OCI-LY3 (cell line): Measurements from ENCODE around the gene ACSL3.

ENCODE experiments used
- H2AFZ ChIP-seq: fragments of 200-600, 300-600 bp; shearing (Covaris generic); 2 replicates; pipeline ENCODE4 v1.6.0; 2014; ENCODE audit warnings: antibody characterized with exemption, low read depth, low read length
- H3K27ac ChIP-seq: fragments of 200-600, 300-600 bp; sonication (generic); 2 replicates; pipeline ENCODE4 v1.5.1; 2014; ENCODE audit warnings: mild to moderate bottlenecking, low read length, moderate library complexity, mixed read lengths
- H3K27me3 ChIP-seq: fragments of 200-600, 300-600 bp; sonication (generic); 2 replicates; pipeline ENCODE4 v1.6.1; 2014; ENCODE audit warnings: low read depth, low read length, mixed read lengths
- H3K36me3 ChIP-seq: fragments of 200-600, 300-600 bp; sonication (generic); replicated peaks from 2 replicates; pipeline ENCODE3; 2014; ENCODE audit warnings: low read depth, low read length, mixed read lengths
- H3K4me1 ChIP-seq: fragments of 300-600, 200-600 bp; sonication (generic); 2 replicates; pipeline ENCODE4 v1.6.1; 2014; ENCODE audit warnings: low read length, mixed read lengths
- H3K4me2 ChIP-seq: fragments of 200-600, 300-600 bp; sonication (generic); 2 replicates; pipeline ENCODE4 v1.6.1; 2014; ENCODE audit warnings: low read length, mixed read lengths
- H3K4me3 ChIP-seq: fragments of 300-600, 200-600 bp; sonication (generic); 2 replicates; pipeline ENCODE4 v1.5.1; 2014; ENCODE audit warnings: antibody characterized with exemption, mild to moderate bottlenecking, low read length, moderate library complexity
- H3K79me2 ChIP-seq: fragments of 300-600, 200-600 bp; shearing (Covaris generic); 2 replicates; pipeline ENCODE4 v1.6.1; 2014; ENCODE audit warnings: mild to moderate bottlenecking, low read length, mixed read lengths
- H3K9ac ChIP-seq: fragments of 300-600, 200-600 bp; shearing (Covaris generic); 2 replicates; pipeline ENCODE4 v1.6.0; 2014; ENCODE audit warnings: mild to moderate bottlenecking, low read length, moderate library complexity
- H3K9me3 ChIP-seq: fragments of 200-600, 300-600 bp; shearing (Covaris generic); 2 replicates; pipeline ENCODE4 v1.6.1; 2014; ENCODE audit warnings: low read length, mixed read lengths; ENCODE audit not compliant: insufficient read depth
- H4K20me1 ChIP-seq: fragments of 200-600, 300-600 bp; sonication (generic); 2 replicates; pipeline ENCODE4 v1.6.1; 2016; ENCODE audit warnings: low read length, mixed read lengths; ENCODE audit not compliant: insufficient read depth
- CTCF ChIP-seq: fragments of 200-600, 300-600 bp; sonication (generic); IDR thresholded peaks from 2 replicates; pipeline ENCODE4 v1.5.1; 2014; ENCODE audit warnings: antibody characterized with exemption, low read length, low read depth
- EZH2phosphoT487 ChIP-seq: fragments of 200-600 bp; shearing (Covaris generic); IDR thresholded peaks from 2 replicates; pipeline ENCODE4 v1.6.1; 2018; ENCODE audit warnings: antibody characterized with exemption, mixed run types, low read depth

The ACSL3 gene

GRCh38 chr2:222893716-222894115 is 32.9 kb downstream of the ACSL3 start:
- Histone ChIP-seq H3K4me1 (peaks cover 11% of the 10 kb centered on the region), H3K27ac (no peak overlapping the region), H3K9ac (no peak overlapping the region), H3K4me3 (no peak overlapping the region), H3K79me2 (peaks cover 54% of the 10 kb centered on the region), H3K27me3 (no peaks in the 10 kb centered on the region), H4K20me1 (peaks cover 33% of the 10 kb centered on the region), H2AFZ (no peak overlapping the region), H3K9me3 (no peaks in the 10 kb centered on the region), H3K4me2 (no peak overlapping the region), H3K36me3 (no peaks in the 10 kb centered on the region)
- TF ChIP-seq EZH2phosphoT487 (no peak), CTCF (no peak)

- Histone ChIP-seq H3K27me3 (no peaks in the 10 kb centered on the region), H3K4me3 (no peak overlapping the region), H3K4me2 (no peak overlapping the region), H3K36me3 (no peaks in the 10 kb centered on the region), H3K9me3 (no peaks in the 10 kb centered on the region), H3K4me1 (peaks cover 11% of the 10 kb centered on the region), H2AFZ (no peak overlapping the region), H3K79me2 (peaks cover 52% of the 10 kb centered on the region), H4K20me1 (peaks cover 28% of the 10 kb centered on the region), H3K9ac (no peak overlapping the region), H3K27ac (no peak overlapping the region)
- TF ChIP-seq EZH2phosphoT487 (no peak), CTCF (no peak)
Observed at GRCh38 chr2:222895144-222895543, 34.3 kb downstream of the ACSL3 start.

- no peak overlapping the region for H2AFZ ChIP-seq
- no peak overlapping the region for H3K4me2 ChIP-seq
- peaks cover 3% of the 10 kb centered on the region for H3K36me3 ChIP-seq
- TF ChIP-seq CTCF (no peak), EZH2phosphoT487 (no peak)
- peaks cover 18% of the 10 kb centered on the region for H4K20me1 ChIP-seq
- peaks cover 48% of the 10 kb centered on the region for H3K79me2 ChIP-seq
- H3K4me3 ChIP-seq: no peak overlapping the region
- H3K27me3 ChIP-seq: no peaks in the 10 kb centered on the region
- H3K9me3 ChIP-seq: no peaks in the 10 kb centered on the region
- peaks cover 11% of the 10 kb centered on the region for H3K4me1 ChIP-seq
- no peak overlapping the region for H3K27ac ChIP-seq
- no peak overlapping the region for H3K9ac ChIP-seq
Observed at GRCh38 chr2:222897898-222898297, 37.1 kb downstream of the ACSL3 start.

GRCh38 chr2:222899413-222900181 is 38.8 kb downstream of the ACSL3 start:
- Histone ChIP-seq H3K36me3 (peaks cover 3% of the 10 kb centered on the region), H3K4me2 (no peak overlapping the region), H3K27me3 (no peaks in the 10 kb centered on the region), H2AFZ (no peak overlapping the region), H3K79me2 (peaks cover 42% of the 10 kb centered on the region), H3K9ac (no peak overlapping the region), H4K20me1 (peaks cover 13% of the 10 kb centered on the region; the same call in 1 of the 2 replicates), H3K9me3 (no peaks in the 10 kb centered on the region), H3K4me1 (peaks cover 17% of the 10 kb centered on the region), H3K4me3 (no peak overlapping the region), H3K27ac (no peak overlapping the region)
- no peak for TF ChIP-seq EZH2phosphoT487
- TF ChIP-seq CTCF: no peak
